GM23248 (cell line): ENCODE data around the gene TAOK3.

Source experiments
- EZH2 ChIP-seq: fragments of 200-600 bp; sonication (generic); IDR thresholded peaks from 2 replicates; pipeline ENCODE4 v1.6.1; 2018; ENCODE audit warnings: antibody characterized with exemption, mild to moderate bottlenecking; ENCODE audit not compliant: insufficient read depth, poor library complexity, severe bottlenecking
- EZH2phosphoT487 ChIP-seq: fragments of 200-600 bp; sonication (generic); IDR thresholded peaks from 2 replicates; pipeline ENCODE4 v1.6.1; 2018; ENCODE audit warnings: antibody characterized with exemption, moderate library complexity, mild to moderate bottlenecking, low read depth; ENCODE audit not compliant: insufficient read depth

DNA sequence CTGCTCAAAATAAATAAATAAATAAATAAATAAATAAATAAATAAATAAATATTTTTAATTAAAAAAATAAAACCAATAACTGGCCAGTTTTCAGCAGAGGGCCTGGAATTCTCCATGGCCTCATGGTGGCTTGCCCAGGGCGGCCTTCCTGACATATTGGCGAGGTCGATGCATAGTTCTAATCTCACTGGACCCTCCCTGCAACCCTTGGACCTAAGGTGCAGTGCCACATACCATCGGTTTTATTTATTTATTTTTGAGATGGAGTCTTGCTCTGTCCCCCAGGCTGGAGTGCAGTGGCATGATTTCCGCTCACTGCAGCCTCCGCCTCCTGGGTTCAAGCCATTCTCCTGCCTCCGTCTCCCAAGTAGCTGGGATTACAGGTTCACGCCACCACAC lies 265.0 kb downstream of the TAOK3 start:
- TF ChIP-seq EZH2phosphoT487, result no peak
- no peak for TF ChIP-seq EZH2
